ENCODE results near the gene ST3GAL3. TPM values are rescaled to one million over a fixed set of nuclear protein-coding genes. Genes with fewer than 3 reads are reported as not detected.
A peak's percentile ranks its signal among the peaks of the same experiment; 100 is the strongest.

Gene ST3GAL3
- total RNA-seq, 1 experiment from 2014 or later = 8.6 TPM

DNA sequence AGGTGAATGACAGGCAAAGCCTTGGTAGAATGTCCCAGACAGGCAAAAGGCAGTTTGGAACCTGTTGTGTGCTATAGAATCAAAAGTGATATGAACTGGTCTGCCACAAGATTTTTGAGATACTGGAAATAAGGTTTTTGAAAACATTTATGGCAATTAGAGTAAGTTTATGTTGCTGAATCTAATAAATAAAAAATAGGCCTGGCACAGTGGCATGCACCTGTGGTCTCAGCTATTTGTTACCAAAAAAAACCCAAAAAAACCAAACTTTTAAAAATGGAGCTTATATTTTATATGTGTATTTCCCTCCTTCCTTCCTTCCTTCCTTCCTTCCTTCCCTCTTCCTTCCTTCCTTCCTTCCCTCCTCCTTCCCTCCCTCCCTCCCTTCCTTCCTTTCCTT lies 149.8 kb downstream of the ST3GAL3 start:
- Mint-ChIP-seq H3K4me1 (peaks cover 16% of the 10 kb centered on the region), H3K27ac (no peak overlapping the region), H3K27me3 (ENCODE audit: low read depth) (no peaks in the 10 kb centered on the region; the same call in 1 of the 2 replicates), H3K4me3 (no peak overlapping the region), H3K36me3 (no peaks in the 10 kb centered on the region), H3K9me3 (no peaks in the 10 kb centered on the region)
- TF ChIP-seq NR2C2 (CRISPR knock-in tag; IDR thresholded peaks at IDR 0.05) (no peak), ATF2 (CRISPR knock-in tag; IDR thresholded peaks at IDR 0.05; ENCODE audit: borderline replicate concordance, low read depth) (no peak), SMAD3 (CRISPR knock-in tag; IDR thresholded peaks at IDR 0.05; ENCODE audit: borderline replicate concordance) (no peak), ZNF416 (CRISPR knock-in tag; IDR thresholded peaks at IDR 0.05) (no peak), E2F4 (CRISPR knock-in tag; IDR thresholded peaks at IDR 0.05; ENCODE audit: borderline replicate concordance, low read depth) (no peak), CREB1 (CRISPR knock-in tag; IDR thresholded peaks at IDR 0.05) (no peak), ZNF532 (CRISPR knock-in tag; IDR thresholded peaks at IDR 0.05; ENCODE audit: borderline replicate concordance) (no peak), NFYB (CRISPR knock-in tag; conservative IDR thresholded peaks at IDR 0.05; ENCODE audit: low read depth) (no peak), GABPB1 (CRISPR knock-in tag; IDR thresholded peaks at IDR 0.05) (no peak), KAT7 (CRISPR knock-in tag; IDR thresholded peaks at IDR 0.05; ENCODE audit: borderline replicate concordance) (no peak), ZNF423 (CRISPR knock-in tag; IDR thresholded peaks at IDR 0.05) (no peak), ZNF138 (CRISPR knock-in tag; conservative IDR thresholded peaks at IDR 0.05) (no peak), ZNF671 (CRISPR knock-in tag; IDR thresholded peaks at IDR 0.05) (no peak), ZNF121 (CRISPR knock-in tag; IDR thresholded peaks at IDR 0.05) (no peak), TEAD4 (CRISPR knock-in tag; IDR thresholded peaks at IDR 0.05) (no peak)
- TF ChIP-seq, protein P1, sequence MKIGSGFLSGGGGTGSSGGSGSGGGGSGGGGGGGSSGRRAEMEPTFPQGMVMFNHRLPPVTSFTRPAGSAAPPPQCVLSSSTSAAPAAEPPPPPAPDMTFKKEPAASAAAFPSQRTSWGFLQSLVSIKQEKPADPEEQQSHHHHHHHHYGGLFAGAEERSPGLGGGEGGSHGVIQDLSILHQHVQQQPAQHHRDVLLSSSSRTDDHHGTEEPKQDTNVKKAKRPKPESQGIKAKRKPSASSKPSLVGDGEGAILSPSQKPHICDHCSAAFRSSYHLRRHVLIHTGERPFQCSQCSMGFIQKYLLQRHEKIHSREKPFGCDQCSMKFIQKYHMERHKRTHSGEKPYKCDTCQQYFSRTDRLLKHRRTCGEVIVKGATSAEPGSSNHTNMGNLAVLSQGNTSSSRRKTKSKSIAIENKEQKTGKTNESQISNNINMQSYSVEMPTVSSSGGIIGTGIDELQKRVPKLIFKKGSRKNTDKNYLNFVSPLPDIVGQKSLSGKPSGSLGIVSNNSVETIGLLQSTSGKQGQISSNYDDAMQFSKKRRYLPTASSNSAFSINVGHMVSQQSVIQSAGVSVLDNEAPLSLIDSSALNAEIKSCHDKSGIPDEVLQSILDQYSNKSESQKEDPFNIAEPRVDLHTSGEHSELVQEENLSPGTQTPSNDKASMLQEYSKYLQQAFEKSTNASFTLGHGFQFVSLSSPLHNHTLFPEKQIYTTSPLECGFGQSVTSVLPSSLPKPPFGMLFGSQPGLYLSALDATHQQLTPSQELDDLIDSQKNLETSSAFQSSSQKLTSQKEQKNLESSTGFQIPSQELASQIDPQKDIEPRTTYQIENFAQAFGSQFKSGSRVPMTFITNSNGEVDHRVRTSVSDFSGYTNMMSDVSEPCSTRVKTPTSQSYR (CRISPR knock-in tag; IDR thresholded peaks at IDR 0.05) = no peak
- POLR2A ChIA-PET = no interaction called here
- CTCF ChIA-PET = interaction anchor here (0.6 to 1.9 kb wide), 7 partner anchors 73 to 187 kb away, joined by 3 to 11 read pairs (median 4); no protein-coding TSS in a partner anchor
- ATAC-seq (no peak), DNase-seq (ENCODE audit: low spot score) (no peak)

- POLR2A ChIA-PET = no interaction called here
- CTCF ChIA-PET = interaction anchor here (0.7 to 5.0 kb wide), 7 partner anchors 18 to 95 kb away, joined by 4 to 32 read pairs (median 7); no protein-coding TSS in a partner anchor
- Mint-ChIP-seq H3K9me3 (no peaks in the 10 kb centered on the region), H3K27me3 (ENCODE audit: low read depth) (no peaks in the 10 kb centered on the region; the same call in 1 of the 2 replicates), H3K4me1 (peaks cover 16% of the 10 kb centered on the region), H3K36me3 (no peaks in the 10 kb centered on the region), H3K27ac (no peak overlapping the region; the same call in 1 of the 2 replicates), H3K4me3 (no peak overlapping the region)
- no peak for TF ChIP-seq ZNF232 (CRISPR knock-in tag; IDR thresholded peaks at IDR 0.05)
- TF ChIP-seq ZMAT4 (CRISPR knock-in tag; IDR thresholded peaks at IDR 0.05) = no peak
- 0 out of 2 replicates have a peak, but pooled peaks have one; percentile 56 for TF ChIP-seq ETV6 (CRISPR knock-in tag; IDR thresholded peaks at IDR 0.05)
- no peak for TF ChIP-seq E2F1 (CRISPR knock-in tag; IDR thresholded peaks at IDR 0.05)
- no peak for TF ChIP-seq NFE2L1 (CRISPR knock-in tag; IDR thresholded peaks at IDR 0.05)
- TF ChIP-seq E2F4 (CRISPR knock-in tag; IDR thresholded peaks at IDR 0.05; ENCODE audit: borderline replicate concordance, low read depth) = no peak
- ATAC-seq (peak; percentile 97), DNase-seq (ENCODE audit: low spot score) (peak; percentile 49)
Observed at GRCh38 chr1:43858324-43858723, 151.0 kb downstream of the ST3GAL3 start.

Data from WTC11 (cell line).